NCI-H69 (cell line): ENCODE data around the gene ZBTB7C.

Source experiments
- DNase-seq: peaks from one replicate; lab custom pipeline; 2025; lab: John Stamatoyannopoulos, UW

Gene ZBTB7C

GRCh38 chr18:48216639-48217257 is 192.4 kb downstream of the ZBTB7C start:
- DNase-seq = peak; percentile 93

DNA sequence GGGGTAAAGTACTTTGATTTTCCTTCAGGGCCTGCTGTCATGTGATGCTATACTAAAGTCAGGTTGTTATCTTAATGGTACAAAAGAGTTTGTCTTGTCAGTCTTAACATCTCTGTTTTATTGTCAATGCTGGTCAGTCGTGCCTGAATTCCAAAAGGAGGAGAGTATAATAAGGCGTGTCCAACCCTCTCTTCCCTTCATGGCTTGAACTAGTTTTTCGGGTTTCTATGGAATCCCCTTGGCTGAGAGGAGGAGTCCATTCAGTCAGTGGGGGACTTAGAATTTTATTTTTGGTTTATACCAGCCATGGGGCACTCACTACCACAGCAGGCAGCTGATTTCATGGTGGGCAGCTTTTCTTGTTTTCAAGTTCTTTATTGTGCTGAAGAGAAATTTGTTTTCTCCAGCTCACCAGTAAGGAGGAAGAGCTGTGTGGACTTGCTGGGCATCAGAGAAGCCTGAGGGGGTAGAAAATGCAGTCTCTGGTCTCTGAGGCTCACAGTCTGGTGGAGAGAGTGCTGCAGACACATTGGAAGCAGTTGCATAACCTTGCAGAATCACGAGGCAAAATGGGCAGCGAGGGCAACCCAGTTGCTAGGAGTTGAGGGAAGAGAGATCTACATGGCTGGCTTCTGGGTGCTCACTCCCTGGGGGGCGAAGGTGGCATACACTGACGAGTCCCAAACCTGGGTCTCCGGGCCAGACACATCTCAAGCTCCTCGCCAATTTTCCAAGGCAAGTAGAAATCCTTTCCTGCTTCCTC is 193.1 kb downstream of the ZBTB7C start:
- DNase-seq = no peak

- no peak for DNase-seq
These were observed 195.4 kb downstream of the ZBTB7C start for GRCh38 chr18:48213791-48214190.

- DNase-seq = peak; percentile 95
These were observed 200.6 kb downstream of the ZBTB7C start for GRCh38 chr18:48208432-48209140.

DNA sequence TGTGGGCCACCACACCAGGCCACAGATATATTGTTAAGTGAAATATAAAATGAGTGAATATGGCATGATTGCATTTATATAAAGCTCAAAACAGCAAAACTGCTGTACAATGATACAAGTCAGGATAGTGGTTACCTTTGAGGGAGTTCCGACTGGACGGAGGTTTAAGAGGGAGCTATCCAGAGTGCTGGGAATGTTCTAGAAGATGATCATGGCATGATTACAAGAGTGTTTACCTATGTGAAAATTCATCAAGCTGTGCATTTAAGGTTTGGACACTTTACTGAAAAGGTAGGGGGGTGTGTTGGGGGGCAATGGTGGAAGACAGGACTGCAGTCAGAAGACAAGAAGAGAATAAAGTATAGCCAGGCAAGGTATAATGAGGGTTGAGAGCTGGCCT is 201.4 kb downstream of the ZBTB7C start:
- DNase-seq = no peak

- no peak for DNase-seq
These were observed 202.3 kb downstream of the ZBTB7C start for GRCh38 chr18:48206887-48207286.

GRCh38 chr18:48203961-48204666 is 205.1 kb downstream of the ZBTB7C start:
- peak; percentile 29 for DNase-seq

GRCh38 chr18:48203288-48203945 is 205.8 kb downstream of the ZBTB7C start:
- DNase-seq = no peak

GRCh38 chr18:48202350-48203260 is 206.6 kb downstream of the ZBTB7C start:
- no peak for DNase-seq

GRCh38 chr18:48202006-48202348 is 207.2 kb downstream of the ZBTB7C start:
- DNase-seq = no peak

DNA sequence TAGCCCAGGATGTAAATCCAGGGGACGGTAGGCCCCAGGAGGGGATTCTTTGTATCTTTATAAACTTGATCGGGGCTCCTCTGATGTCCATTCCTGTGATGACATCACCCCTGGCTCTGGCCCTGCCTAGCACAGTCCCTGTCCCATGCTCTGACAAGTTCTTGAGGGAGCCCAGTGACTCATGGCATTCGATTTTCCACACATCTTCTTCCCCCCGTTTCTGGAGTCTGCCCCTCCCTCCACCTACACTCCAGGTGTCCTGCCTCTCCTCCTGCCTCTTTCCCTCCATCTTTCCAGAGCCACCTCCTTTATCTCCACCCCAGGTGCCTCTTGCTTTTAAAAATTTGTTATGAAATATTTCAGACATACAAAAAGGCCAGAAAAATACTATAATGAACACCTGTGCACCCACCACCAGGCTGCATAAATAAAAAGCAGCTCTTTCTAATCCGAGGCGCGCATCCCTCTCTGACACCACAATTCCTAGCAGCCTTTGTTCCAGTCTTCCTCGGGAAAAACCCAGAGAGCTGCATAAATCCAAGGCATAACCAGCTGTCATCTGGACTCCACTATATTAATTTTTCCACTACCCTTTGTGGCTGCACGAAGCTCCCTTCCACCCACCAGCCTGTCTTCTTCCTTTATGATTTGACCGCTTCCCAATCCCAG is 207.7 kb downstream of the ZBTB7C start:
- no peak for DNase-seq

DNA sequence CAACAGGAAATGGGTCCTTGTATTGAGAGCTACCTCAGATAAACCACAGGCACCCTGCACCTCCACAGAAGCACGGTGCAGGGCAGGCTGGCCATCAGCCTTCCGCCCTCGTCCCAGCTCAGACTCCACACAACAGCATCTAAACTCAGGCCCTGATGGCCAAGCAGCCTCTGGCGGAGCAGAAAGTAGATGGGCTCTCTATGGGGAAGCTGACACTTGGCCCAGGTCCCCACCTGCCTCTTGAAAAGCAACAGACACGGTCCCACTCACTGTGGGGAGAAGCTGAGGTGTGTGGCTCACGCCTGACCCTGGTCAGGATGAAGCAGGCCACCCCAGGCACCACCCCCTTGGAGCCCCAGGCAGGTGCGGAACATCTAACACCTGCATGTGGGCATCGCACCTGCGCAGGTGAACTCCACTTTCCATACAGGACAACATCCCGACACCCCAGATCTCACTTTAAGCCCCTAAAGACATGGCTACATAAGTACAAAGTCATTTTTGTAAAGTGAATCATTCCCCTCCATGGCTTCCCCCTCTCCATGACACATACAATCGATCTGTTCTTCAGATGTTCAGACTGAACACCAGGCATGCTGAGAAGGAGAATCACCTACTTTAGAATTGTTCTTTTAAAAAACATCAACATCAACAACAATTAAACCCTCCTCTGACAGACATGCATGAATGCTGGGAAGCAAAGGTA is 208.4 kb downstream of the ZBTB7C start:
- DNase-seq = no peak

GRCh38 chr18:48199399-48199798 is 209.8 kb downstream of the ZBTB7C start:
- peak; percentile 25 for DNase-seq

DNA sequence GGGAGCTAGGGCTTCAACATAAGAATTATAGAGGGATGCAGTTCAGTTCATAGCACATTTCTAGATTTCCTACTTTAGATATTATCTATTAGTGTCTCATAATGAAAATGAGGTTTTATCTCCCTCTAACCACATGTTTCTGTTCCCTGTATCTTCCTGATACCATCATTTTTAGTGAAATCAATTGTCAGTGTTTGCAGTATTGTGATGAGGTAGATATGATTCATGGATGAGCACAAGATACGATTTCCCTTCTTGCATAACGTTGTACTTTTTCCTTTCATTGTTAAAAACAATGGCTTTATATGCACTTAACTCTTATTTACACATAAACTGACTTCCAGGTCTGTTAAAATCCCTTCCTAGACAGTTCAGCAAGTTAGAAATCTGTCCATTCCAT is 211.4 kb downstream of the ZBTB7C start:
- DNase-seq = no peak

DNA sequence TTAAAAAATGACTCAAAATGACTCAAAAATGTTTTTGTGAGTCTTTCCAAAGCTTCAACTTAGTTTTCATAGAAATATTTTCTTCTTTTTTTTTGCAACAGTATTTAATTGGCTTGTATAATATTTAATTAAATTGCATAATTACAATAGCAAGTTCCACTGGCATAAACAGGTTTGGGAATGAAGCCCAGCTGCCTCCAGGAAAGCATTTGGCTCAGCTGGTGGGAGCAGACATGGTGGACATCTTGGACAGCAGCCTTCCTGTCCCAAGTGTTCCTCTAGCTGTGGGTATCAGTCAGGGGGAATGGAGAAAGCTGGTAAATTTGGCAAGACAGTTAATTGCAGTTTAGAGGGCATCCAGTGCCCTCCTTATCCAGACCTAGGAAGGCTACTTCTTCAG is 213.4 kb downstream of the ZBTB7C start:
- no peak for DNase-seq

GRCh38 chr18:48194591-48195181 is 214.5 kb downstream of the ZBTB7C start:
- no peak for DNase-seq

DNA sequence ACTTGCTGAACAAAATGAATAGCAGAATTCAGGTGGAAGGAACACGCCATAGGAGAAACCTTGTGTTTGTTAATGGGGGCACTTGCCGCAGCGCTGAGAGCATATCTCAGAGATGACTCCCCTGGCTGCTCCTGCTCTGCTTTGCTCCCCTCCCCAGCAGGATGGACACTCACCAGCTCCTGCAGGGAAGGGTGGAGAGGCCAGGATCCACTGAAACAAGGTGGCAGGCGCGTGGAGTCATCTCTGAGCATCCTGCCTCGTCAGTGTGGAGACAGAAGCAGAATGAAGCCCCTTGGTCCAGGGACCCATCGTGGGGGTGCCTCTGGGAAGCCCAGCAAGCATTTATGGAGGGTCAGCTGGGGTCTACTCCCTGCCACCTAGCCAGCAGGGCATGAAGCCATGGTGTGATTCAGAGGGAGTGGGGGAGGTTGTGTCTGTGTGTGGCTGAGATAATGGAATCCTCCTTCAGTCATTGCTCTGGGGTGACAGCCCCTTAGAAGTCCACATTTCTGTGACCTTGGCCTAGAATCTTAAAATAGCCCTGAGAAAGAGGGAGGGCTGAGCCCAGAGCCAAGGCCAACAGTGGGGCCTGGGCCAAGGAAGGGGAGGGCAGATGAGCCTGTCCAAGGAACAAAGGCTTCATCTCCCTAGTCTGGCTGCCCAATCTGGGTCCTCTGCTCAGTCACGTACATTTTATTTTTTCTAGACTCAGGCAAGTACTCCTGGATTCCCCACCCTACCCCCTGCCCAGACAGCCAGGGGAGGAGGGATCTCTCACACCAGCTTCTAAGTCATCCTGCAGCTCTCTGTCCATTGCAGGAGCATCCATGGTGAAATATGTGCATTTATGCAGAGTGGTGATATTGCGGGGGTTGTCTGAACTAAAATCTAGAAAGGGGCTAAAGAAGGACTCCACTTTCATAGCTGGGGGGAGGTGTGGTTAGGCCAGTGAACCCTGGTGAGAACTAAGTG is 215.4 kb downstream of the ZBTB7C start:
- no peak for DNase-seq

DNA sequence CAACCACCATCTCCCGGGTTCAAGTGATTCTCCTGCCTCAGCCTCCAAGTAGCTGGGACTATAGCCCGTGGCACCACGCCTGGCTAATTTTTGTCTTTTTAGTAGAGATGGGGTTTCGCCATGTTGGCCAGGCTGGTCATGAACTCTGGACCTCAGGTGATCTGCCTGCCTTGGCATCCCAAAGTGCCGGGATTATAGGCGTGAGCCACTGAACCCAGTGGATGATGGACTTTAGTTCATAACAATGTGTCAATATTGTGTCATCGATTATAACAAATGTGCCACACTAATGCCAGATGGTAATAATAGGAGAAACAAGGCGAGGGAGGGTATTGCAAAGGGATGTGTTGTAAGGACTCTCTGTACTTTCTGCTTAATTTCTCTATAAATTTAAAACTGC is 216.6 kb downstream of the ZBTB7C start:
- no peak for DNase-seq
